A549 (cell line): ENCODE results near the gene GALNT14.

ENCODE experiments used
- CTCF ChIP-seq: fragments of >200 bp; sonication (Bioruptor Twin); formaldehyde crosslinking; IDR thresholded peaks from 3 replicates; pipeline ENCODE4 v1.5.1; 2016
- HMGXB4 ChIP-seq: fragments of 250-450 bp; sonication (Bioruptor Pico); IDR thresholded peaks from 2 replicates; pipeline ENCODE4 v1.5.0; 2021; ENCODE audit warnings: mild to moderate bottlenecking, moderate library complexity, borderline replicate concordance
- SMC3 ChIP-seq: fragments of >200 bp; sonication (Bioruptor Twin); formaldehyde crosslinking; IDR thresholded peaks from 3 replicates; pipeline ENCODE4 v1.6.1; 2018; ENCODE audit warnings: inconsistent platforms

GRCh38 chr2:30989746-30990145 lies 148.5 kb downstream of the GALNT14 start:
- TF ChIP-seq HMGXB4 (no peak), SMC3 (no peak), CTCF (no peak)
